HepG2 (cell line): ENCODE results near the gene TMEM131. TPM values are rescaled to one million over a fixed set of nuclear protein-coding genes. Genes with fewer than 3 reads are reported as not detected.

Source experiments
- ATAC-seq: fragments of 200-7000 bp; cut with Tn5 transposase; 3 replicates; pipeline ENCODE4 v1.9.1; 2020; ENCODE audit warnings: mild to moderate bottlenecking, moderate library complexity
- BruUV-seq: library from RNA; stranded (reverse); fragments of 400-500 nt; replicated peaks from 2 replicates; lab custom pipeline; 2021; lab: Mats Ljungman, UMichigan
- CTCF ChIA-PET: fragments of 300-600 bp; formaldehyde crosslinking; extraction: SDS; loops from one replicate; lab custom pipeline; 2021; ENCODE audit warnings: low total read pairs, inconsistent platforms, low intra/inter-chr PET ratio; lab: Yijun Ruan, JAX
- POLR2A ChIA-PET: fragments of 350-600 bp; sonication (Branson Sonifier 250); formaldehyde crosslinking; loops from one replicate; lab custom pipeline; 2020; ENCODE audit warnings: antibody characterized with exemption, inconsistent platforms; lab: Yijun Ruan, JAX
- DNase-seq: peaks from one replicate; pipeline ENCODE4 v3.0.0-alpha.2; 2015; ENCODE audit warnings: low spot score
- FAIRE-seq: peaks from 3 replicates; lab custom pipeline; 2011; peaks lifted over from hg19 to GRCh38; lab: Jason Lieb, UNC
- H2AFZ ChIP-seq: one replicate; pipeline ENCODE4 v1.6.1; 2011; ENCODE audit warnings: low read length, inconsistent platforms
- H3K27ac ChIP-seq: fragments of 300-600 bp; 3 replicates; pipeline ENCODE4 v1.8.0; 2011; ENCODE audit warnings: mixed run types, mild to moderate bottlenecking, mixed read lengths, low read length, inconsistent platforms; ENCODE audit not compliant: insufficient read depth; ENCODE audit errors: extremely low read length
- H3K27me3 ChIP-seq, 2 experiments: fragments of 200-600 bp in 1 of 2; 2 replicates in 1 of 2; 3 replicates in 1 of 2; pipeline versions ENCODE4 v1.6.0 to v1.8.0; 2011; ENCODE audit warnings: low read length in 2 of 2, mild to moderate bottlenecking in 2 of 2, moderate library complexity in 2 of 2, inconsistent platforms in 1 of 2; ENCODE audit not compliant: insufficient read depth in 2 of 2, control insufficient read depth in 1 of 2
- H3K36me3 ChIP-seq, 2 experiments: fragments of 200-600 bp in 1 of 2; replicated peaks in 1 of 2; 2 replicates in 1 of 2; 3 replicates in 1 of 2; pipeline versions ENCODE4 v1.5.1 to v1.8.0; 2011; ENCODE audit warnings: low read length in 2 of 2, inconsistent platforms in 1 of 2; ENCODE audit not compliant: insufficient read depth in 2 of 2, control insufficient read depth in 1 of 2
- H3K4me1 ChIP-seq: 2 replicates; pipeline ENCODE4 v1.5.1; 2012; ENCODE audit warnings: low read length, inconsistent platforms; ENCODE audit not compliant: insufficient read depth
- H3K4me2 ChIP-seq: 2 replicates; pipeline ENCODE4 v1.6.0; 2011; ENCODE audit warnings: low read depth, low read length, inconsistent platforms
- H3K4me3 ChIP-seq, 3 experiments: fragments of 200-600 bp in 1 of 3; sonication (generic), shearing (Covaris generic) in 1 of 3; replicated peaks in 1 of 3; 2 replicates each; pipeline ENCODE4 v1.5.1; 2011 to 2016; ENCODE audit warnings: low read length in 3 of 3, inconsistent platforms in 2 of 3, low read depth in 2 of 3, mild to moderate bottlenecking in 2 of 3, control low read depth in 1 of 3, mixed read lengths in 1 of 3; ENCODE audit not compliant: insufficient read depth in 1 of 3
- H3K79me2 ChIP-seq: one replicate; pipeline ENCODE4 v1.6.1; 2011; ENCODE audit warnings: low read length, inconsistent platforms; ENCODE audit not compliant: insufficient read depth
- H3K9ac ChIP-seq: 2 replicates; pipeline ENCODE4 v1.6.0; 2011; ENCODE audit warnings: mild to moderate bottlenecking, low read depth, low read length, inconsistent platforms; ENCODE audit not compliant: insufficient read depth
- H3K9me3 ChIP-seq: 2 replicates; pipeline ENCODE4 v1.5.1; 2012; ENCODE audit warnings: mild to moderate bottlenecking, low read length
- H4K20me1 ChIP-seq: 2 replicates; pipeline ENCODE4 v1.6.0; 2011; ENCODE audit warnings: inconsistent platforms, mild to moderate bottlenecking, low read length, moderate library complexity; ENCODE audit not compliant: insufficient read depth
- ADNP ChIP-seq: sonication (generic); formaldehyde crosslinking; IDR thresholded peaks from 2 replicates; pipeline ENCODE4 v1.4.0; 2020; ENCODE audit warnings: missing genetic modification reagents
- CHD4 ChIP-seq: fragments of 200-600 bp; sonication (generic); IDR thresholded peaks from 2 replicates; pipeline ENCODE4 v1.7.0; 2017; ENCODE audit warnings: mild to moderate bottlenecking, low read length, borderline replicate concordance
- ZBTB1 ChIP-seq: sonication (generic); formaldehyde crosslinking; IDR thresholded peaks from 2 replicates; pipeline ENCODE4 v1.4.0; 2020; ENCODE audit warnings: missing genetic modification reagents, borderline replicate concordance
- ZBTB7B ChIP-seq: sonication (generic); formaldehyde crosslinking; IDR thresholded peaks from 2 replicates; pipeline ENCODE4 v1.4.0; 2020; ENCODE audit warnings: missing genetic modification reagents
- ZNF225 ChIP-seq: sonication (generic); formaldehyde crosslinking; IDR thresholded peaks from 2 replicates; pipeline ENCODE4 v1.4.0; 2020; ENCODE audit warnings: mild to moderate bottlenecking, missing genetic modification reagents
- ZNF235 ChIP-seq: sonication (generic); formaldehyde crosslinking; IDR thresholded peaks from 2 replicates; pipeline ENCODE4 v1.8.1; 2023; ENCODE audit warnings: mild to moderate bottlenecking, missing genetic modification reagents, borderline replicate concordance
- ZNF276 ChIP-seq: sonication (generic); formaldehyde crosslinking; IDR thresholded peaks from 2 replicates; pipeline ENCODE4 v1.4.0; 2020; ENCODE audit warnings: mild to moderate bottlenecking, low read depth, missing genetic modification reagents
- ZNF782 ChIP-seq: sonication (generic); formaldehyde crosslinking; IDR thresholded peaks from 2 replicates; pipeline ENCODE4 v1.4.0; 2020; ENCODE audit warnings: missing genetic modification reagents, mild to moderate bottlenecking, borderline replicate concordance
- WGBS: methylation state at CpG from one replicate; pipeline ENCODE4 v1.1.6; 2017; ENCODE audit warnings: low lambda C conversion rate; 5-methylcytosine and 5-hydroxymethylcytosine counted together
- in situ Hi-C: cut with HindIII; loops from 2 replicates; pipeline ENCODE4 v1.10.0; 2017; ENCODE audit warnings: low pct_unique_long_range_greater_than_20kb; ENCODE audit not compliant: extremely low pct_ligation_motif_present
- intact Hi-C: fragments of 100-400 bp; cut with micrococcal nuclease; formaldehyde crosslinking; loops from one replicate; pipeline ENCODE4 v1.10.0; 2022; ENCODE audit not compliant: unreplicated experiment
- polyA plus RNA-seq, 8 experiments: library from polyadenylated mRNA; depleted of rRNA in 3 of 8; stranded (reverse) in 7 of 8; unstranded in 1 of 8; fragments of >200 nt; fragmentation: Illumina TruSeq in 4 of 8; extraction: Trizol in 4 of 8; gene quantifications; 2 replicates each; pipeline versions ENCODE4 v1.2.1 to v1.2.3, GENCODE V29; 2011 to 2016; ENCODE audit warnings: low read depth in 4 of 8, missing spikeins in 1 of 8, mixed read lengths in 1 of 8; ENCODE audit not compliant: insufficient read depth in 1 of 8
- total RNA-seq, 5 experiments: library from RNA; depleted of rRNA; stranded (reverse); fragments of >200 nt; fragmentation: Illumina TruSeq; extraction: Trizol; gene quantifications; 2 replicates each; pipeline ENCODE4 v1.2.3, GENCODE V29; 2016; ENCODE audit warnings: low read depth in 1 of 5

The TMEM131 gene
- total and polyA plus RNA-seq, 2 of the 13 experiments (the other 11 are each of a cell fraction or from before 2014, with no cell fraction given) = 17.9 to 19.5 TPM

- TF ChIP-seq ZNF276 (CRISPR knock-in tag) (no peak), ZNF235 (CRISPR knock-in tag) (no peak), CHD4 (no peak), ZNF782 (no peak), ZBTB7B (CRISPR knock-in tag) (no peak), ADNP (no peak)
Measured at GRCh38 chr2:97953853-97954252, 41.9 kb downstream of the TMEM131 start (continued).

- FAIRE-seq (no peak), DNase-seq (no peak), ATAC-seq (no peak)
- in situ Hi-C loops = no loop called here
- 98% methylated on average over 6 of the region's 6 CpGs for WGBS
- TF ChIP-seq ZNF225 = no peak
- no peak for TF ChIP-seq ZBTB1 (CRISPR knock-in tag)
- no peaks in the 10 kb centered on the region for H3K36me3 ChIP-seq
- no peaks in the 10 kb centered on the region for H3K4me1 ChIP-seq
- POLR2A ChIA-PET = no interaction called here
- no peak overlapping the region for H3K4me2 ChIP-seq
- no peak overlapping the region for H3K27ac ChIP-seq
- no TSS peak for BruUV-seq
- H4K20me1 ChIP-seq = 0 out of 2 replicates have a peak, but pooled peaks cover 3% of the 10 kb centered on the region
- no peak overlapping the region for H2AFZ ChIP-seq
- intact Hi-C loops = no loop called here
- H3K4me3 ChIP-seq = no peak overlapping the region
- no peaks in the 10 kb centered on the region for H3K9me3 ChIP-seq
- no peak overlapping the region for H3K9ac ChIP-seq
- H3K79me2 ChIP-seq = peaks cover 83% of the 10 kb centered on the region
- no peaks in the 10 kb centered on the region for H3K27me3 ChIP-seq
- CTCF ChIA-PET = no interaction called here
Measured at GRCh38 chr2:97952357-97952756, 43.4 kb downstream of the TMEM131 start.
